ENCODE results near the gene MUTYH. TPM values are rescaled to one million over a fixed set of nuclear protein-coding genes. Genes with fewer than 3 reads are reported as not detected.

MUTYH gene
- total RNA-seq, 4 donors from 2014 or later, result 15.3 to 22.6 (median 18.0) TPM

DNA sequence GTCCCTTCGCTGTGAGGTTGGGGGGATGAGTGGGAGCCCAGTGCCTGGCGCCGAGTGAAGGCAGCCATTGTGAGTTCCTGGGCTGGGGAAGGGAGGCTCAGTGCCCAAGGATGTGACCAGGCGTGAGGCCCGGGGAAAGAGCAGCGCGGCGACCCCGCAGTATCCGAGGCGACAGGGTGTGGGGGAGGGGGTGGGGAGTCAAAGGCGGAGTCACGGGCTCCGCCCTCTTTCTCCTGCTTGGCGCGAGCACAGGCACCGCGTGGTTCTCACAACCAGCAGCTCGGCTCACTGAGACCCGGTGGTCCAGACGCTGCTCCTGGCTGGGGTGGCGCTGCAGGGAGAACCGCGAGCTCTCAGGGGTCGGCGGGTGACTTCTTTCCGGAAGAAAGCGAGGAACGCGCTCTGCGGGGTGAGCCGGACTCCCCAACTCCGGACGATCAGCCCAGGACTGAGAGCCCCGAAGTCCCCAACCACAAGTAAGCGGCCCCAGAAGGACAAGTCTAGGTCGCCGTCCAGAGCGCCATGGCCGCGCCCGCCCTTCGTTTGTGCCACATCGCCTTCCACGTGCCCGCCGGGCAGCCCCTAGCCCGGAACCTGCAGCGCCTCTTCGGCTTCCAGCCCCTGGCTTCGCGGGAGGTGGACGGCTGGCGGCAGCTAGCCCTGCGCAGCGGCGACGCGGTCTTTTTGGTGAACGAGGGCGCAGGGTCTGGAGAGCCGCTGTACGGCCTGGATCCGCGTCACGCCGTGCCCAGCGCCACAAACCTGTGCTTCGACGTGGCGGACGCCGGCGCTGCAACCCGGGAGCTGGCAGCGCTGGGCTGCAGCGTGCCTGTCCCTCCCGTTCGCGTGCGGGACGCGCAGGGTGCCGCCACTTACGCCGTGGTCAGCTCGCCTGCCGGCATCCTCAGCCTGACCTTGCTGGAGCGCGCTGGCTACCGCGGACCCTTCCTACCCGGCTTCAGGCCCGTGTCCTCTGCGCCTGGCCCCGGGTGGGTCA lies 13.3 kb downstream of the MUTYH start, which contains the start of gene HPDL:
HPDL (plus strand) TSS at position 269 of the 997 bp plus-strand sequence; CDS start at position 523, 254 bp downstream.
- Histone ChIP-seq H3K36me3 (peaks cover 0 to 35% of the 10 kb centered on the region in 2 donors), H3K27me3 (no peaks in the 10 kb centered on the region), H3K27ac (peak within 1 kb of the TSS in 2 of 4 donors; percentile 24 to 43), H3K4me3 (peak within 1 kb of the TSS; percentile 10 to 57), H3K9me3 (no peaks in the 10 kb centered on the region), H3K4me1 (peaks cover 0 to 24% (median 8%) of the 10 kb centered on the region in 3 donors)
- 0% methylated on average over 1 to 3 of the region's 96 CpGs for WGBS, 2 donors (ENCODE audit: low coverage in 1 of 2)
- peak; percentile 78 for ATAC-seq
- TF ChIP-seq EP300 (IDR thresholded peaks at IDR 0.05) (no peak), CTCF (IDR thresholded peaks at IDR 0.05) (no peak), POLR2AphosphoS5 (IDR thresholded peaks at IDR 0.05) (no peak), POLR2A (IDR thresholded peaks at IDR 0.05) (no peak)

DNA sequence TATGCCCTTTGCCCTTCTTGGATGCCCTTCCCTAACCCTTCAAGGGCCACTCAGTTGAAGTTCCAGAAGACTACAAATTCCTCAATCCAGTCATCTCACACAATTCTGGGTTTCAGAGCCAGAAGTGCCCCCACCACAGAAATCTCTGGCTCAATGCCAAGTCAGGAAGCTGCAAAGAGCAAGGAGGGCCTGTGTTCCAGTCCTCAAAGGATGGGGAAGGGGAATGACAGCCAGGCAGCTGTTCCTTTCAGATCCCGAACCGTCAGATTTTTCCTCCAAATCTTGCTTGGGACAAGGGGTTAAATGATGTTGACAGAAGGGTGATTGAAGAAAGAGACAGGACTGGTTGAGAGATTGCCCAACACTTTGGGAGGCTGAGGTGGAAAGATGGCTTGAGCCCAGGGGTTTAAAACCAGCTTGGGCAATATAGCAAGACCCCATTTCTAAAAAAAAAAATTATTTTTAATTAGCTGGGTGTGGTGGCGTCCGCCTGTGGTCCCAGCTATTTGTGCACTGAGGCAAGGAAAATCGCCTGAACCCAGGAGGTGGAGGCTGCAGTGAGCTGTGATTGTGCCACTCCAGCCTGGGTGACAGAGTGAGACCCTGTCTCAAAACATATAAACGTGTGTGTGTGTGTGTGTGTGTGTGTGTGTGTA lies 14.3 kb downstream of the MUTYH start:
- H3K27me3 ChIP-seq, result no peaks in the 10 kb centered on the region
- ATAC-seq, result no peak
- TF ChIP-seq POLR2AphosphoS5 (IDR thresholded peaks at IDR 0.05) (no peak), CTCF (IDR thresholded peaks at IDR 0.05) (no peak), EP300 (IDR thresholded peaks at IDR 0.05) (no peak), POLR2A (IDR thresholded peaks at IDR 0.05) (no peak)
- 53 to 60% methylated on average over 4 to 6 of the region's 6 CpGs for WGBS, 2 donors (ENCODE audit: low coverage in 1 of 2)
- H3K9me3 ChIP-seq, result no peaks in the 10 kb centered on the region
- H3K4me3 ChIP-seq, result peak overlapping the region in 1 of 2 donors; percentile 57
- H3K36me3 ChIP-seq, result peaks cover 0 to 25% of the 10 kb centered on the region in 2 donors
- peak overlapping the region in 2 of 4 donors; percentile 24 to 43 for H3K27ac ChIP-seq
- H3K4me1 ChIP-seq, result peaks cover 0 to 24% (median 8%) of the 10 kb centered on the region in 3 donors

GRCh38 chr1:45322486-45323040 lies 17.7 kb downstream of the MUTYH start:
- peaks cover 0 to 20% (median 8%) of the 10 kb centered on the region in 3 donors for H3K4me1 ChIP-seq
- no peak overlapping the region for H3K27ac ChIP-seq
- WGBS, 2 donors (ENCODE audit: low coverage in 1 of 2), result 85 to 100% methylated on average over 3 to 10 of the region's 10 CpGs
- TF ChIP-seq POLR2A (IDR thresholded peaks at IDR 0.05), result no peak
- no peak for TF ChIP-seq EP300 (IDR thresholded peaks at IDR 0.05)
- no peak for TF ChIP-seq POLR2AphosphoS5 (IDR thresholded peaks at IDR 0.05)
- no peak for TF ChIP-seq CTCF (IDR thresholded peaks at IDR 0.05)
- no peaks in the 10 kb centered on the region for H3K27me3 ChIP-seq
- H3K4me3 ChIP-seq, result no peak overlapping the region
- no peak for ATAC-seq
- H3K9me3 ChIP-seq, result no peaks in the 10 kb centered on the region
- no peaks in the 10 kb centered on the region for H3K36me3 ChIP-seq

DNA sequence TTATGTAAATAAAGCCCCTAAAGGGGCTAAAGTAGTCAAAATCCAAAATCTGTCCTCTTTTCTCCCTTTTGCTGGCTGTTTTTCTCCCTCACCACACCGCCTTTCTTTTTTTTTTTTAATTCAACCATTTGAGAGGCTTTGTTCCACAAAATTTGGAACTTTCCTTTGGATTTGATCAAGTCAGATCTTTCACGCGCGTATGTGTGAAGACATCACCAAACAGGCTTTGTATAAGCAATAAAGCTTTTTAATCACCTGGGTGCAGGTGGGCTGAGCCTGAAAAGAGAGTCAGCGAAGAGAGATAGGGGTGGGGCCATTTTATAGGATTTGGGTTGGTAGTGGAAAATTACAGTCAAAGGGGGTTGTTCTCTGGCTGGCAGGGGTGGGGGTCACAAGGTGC lies 18.8 kb downstream of the MUTYH start:
- no peak overlapping the region for H3K4me3 ChIP-seq
- no peaks in the 10 kb centered on the region for H3K27me3 ChIP-seq
- H3K27ac ChIP-seq, result no peak overlapping the region
- H3K4me1 ChIP-seq, result peaks cover 0 to 9% (median 0%) of the 10 kb centered on the region in 3 donors
- no peak for ATAC-seq
- TF ChIP-seq POLR2A (IDR thresholded peaks at IDR 0.05), result no peak
- TF ChIP-seq POLR2AphosphoS5 (IDR thresholded peaks at IDR 0.05), result no peak
- no peak for TF ChIP-seq EP300 (IDR thresholded peaks at IDR 0.05)
- TF ChIP-seq CTCF (IDR thresholded peaks at IDR 0.05), result no peak
- no peaks in the 10 kb centered on the region for H3K9me3 ChIP-seq
- H3K36me3 ChIP-seq, result no peaks in the 10 kb centered on the region
- 73 to 84% methylated on average over 2 to 5 of the region's 5 CpGs for WGBS, 2 donors (ENCODE audit: low coverage in 1 of 2)

Measured in gastroesophageal sphincter (tissue), 4 donors.